Vagina (tissue), 2 donors: ENCODE results near the gene SYCP3. TPM values are rescaled to one million over a fixed set of nuclear protein-coding genes. Genes with fewer than 3 reads are reported as not detected.

ENCODE experiments used
- DNase-seq, 2 donors: peaks; one replicate each; pipeline ENCODE4 v3.0.0-alpha.2; 2017; ENCODE audit errors: extremely low spot score in 2 of 2
- H3K27ac ChIP-seq: fragments of 200-600 bp; sonication (generic); one replicate; pipeline ENCODE4 v1.5.1; 2019
- H3K27me3 ChIP-seq: fragments of 200-600 bp; sonication (generic); one replicate; pipeline ENCODE4 v1.5.1; 2019
- H3K36me3 ChIP-seq, 2 donors: fragments of 200-600 bp; sonication (generic); one replicate each; pipeline ENCODE4 v1.5.1; 2017 to 2019
- H3K4me1 ChIP-seq: fragments of 200-600 bp; sonication (generic); one replicate; pipeline ENCODE4 v1.5.1; 2019
- H3K4me3 ChIP-seq, 2 donors: fragments of 200-600 bp; sonication (generic); 1 replicate in 1 of 2; 2 replicates in 1 of 2; pipeline ENCODE4 v1.5.1; 2016 to 2019
- H3K9me3 ChIP-seq: fragments of 200-600 bp; sonication (generic); one replicate; pipeline ENCODE4 v1.5.1; 2019
- CTCF ChIP-seq, 3 experiments: fragments of 450-650 bp in 2 of 3; fragments of 200-600 bp in 1 of 3; sonication (generic) in 1 of 3; IDR thresholded peaks; one replicate each; pipeline ENCODE4 v1.5.1; 2017 to 2019; ENCODE audit warnings: antibody characterized with exemption in 3 of 3, mild to moderate bottlenecking in 2 of 3, moderate library complexity in 2 of 3
- POLR2A ChIP-seq, 2 donors: fragments of 450-650 bp; IDR thresholded peaks; one replicate each; pipeline ENCODE4 v1.6.1; 2017; ENCODE audit warnings: antibody characterized with exemption in 2 of 2, mild to moderate bottlenecking in 2 of 2, moderate library complexity in 2 of 2
- POLR2AphosphoS5 ChIP-seq, 2 donors: sonication (generic); formaldehyde crosslinking; IDR thresholded peaks; one replicate each; pipeline ENCODE4 v1.9.0; 2017; ENCODE audit warnings: antibody characterized with exemption in 2 of 2, mild to moderate bottlenecking in 2 of 2, low read depth in 1 of 2; ENCODE audit not compliant: insufficient read depth in 1 of 2
- intact Hi-C: fragments of 100-400 bp; cut with DNase I; formaldehyde crosslinking; loops from one replicate; pipeline ENCODE4 v1.15.1; 2023
- total RNA-seq: library from RNA; depleted of rRNA; stranded (reverse); fragments of >200 nt; gene quantifications from one replicate; pipeline ENCODE4 v1.2.3, GENCODE V29; 2016

The SYCP3 gene
- total RNA-seq, 1 donor from 2014 or later: not detected

- Histone ChIP-seq H3K4me3 (no peak overlapping the region), H3K27ac (no peak overlapping the region), H3K9me3 (no peaks in the 10 kb centered on the region), H3K36me3 (peaks cover 0 to 9% of the 10 kb centered on the region in 2 donors), H3K27me3 (no peaks in the 10 kb centered on the region), H3K4me1 (no peaks in the 10 kb centered on the region)
- TF ChIP-seq POLR2AphosphoS5 (IDR thresholded peaks at IDR 0.05; ENCODE audit: insufficient read depth in 1 of 2, low read depth in 1 of 2) (no peak), CTCF (IDR thresholded peaks at IDR 0.05) (no peak), POLR2A (IDR thresholded peaks at IDR 0.05) (no peak)
- no peak for DNase-seq
- intact Hi-C loops: no loop called here
Measured at GRCh38 chr12:101732318-101732717, 6.9 kb downstream of the SYCP3 start.

- Histone ChIP-seq H3K27me3 (no peaks in the 10 kb centered on the region), H3K27ac (no peak overlapping the region), H3K4me3 (no peak overlapping the region), H3K4me1 (no peaks in the 10 kb centered on the region), H3K36me3 (peaks cover 0 to 22% of the 10 kb centered on the region in 2 donors), H3K9me3 (no peaks in the 10 kb centered on the region)
- DNase-seq: no peak
- TF ChIP-seq CTCF (IDR thresholded peaks at IDR 0.05) (no peak), POLR2AphosphoS5 (IDR thresholded peaks at IDR 0.05; ENCODE audit: insufficient read depth in 1 of 2, low read depth in 1 of 2) (no peak)
- intact Hi-C loops: no loop called here
Measured at GRCh38 chr12:101729842-101730241, 9.4 kb downstream of the SYCP3 start.

GRCh38 chr12:101727098-101727497 is 12.2 kb downstream of the SYCP3 start:
- no peaks in the 10 kb centered on the region for H3K4me1 ChIP-seq
- H3K4me3 ChIP-seq: no peak overlapping the region
- intact Hi-C loops: no loop called here
- H3K27ac ChIP-seq: no peak overlapping the region
- H3K9me3 ChIP-seq: no peaks in the 10 kb centered on the region
- DNase-seq: no peak
- peaks cover 0 to 28% of the 10 kb centered on the region in 2 donors for H3K36me3 ChIP-seq
- TF ChIP-seq CTCF (IDR thresholded peaks at IDR 0.05) (no peak), POLR2A (IDR thresholded peaks at IDR 0.05) (no peak), POLR2AphosphoS5 (IDR thresholded peaks at IDR 0.05; ENCODE audit: insufficient read depth in 1 of 2, low read depth in 1 of 2) (no peak)
- no peaks in the 10 kb centered on the region for H3K27me3 ChIP-seq

GRCh38 chr12:101722392-101722791 is 16.9 kb downstream of the SYCP3 start:
- H3K4me1 ChIP-seq: no peaks in the 10 kb centered on the region
- H3K36me3 ChIP-seq: peaks cover 0 to 33% of the 10 kb centered on the region in 2 donors

More at GRCh38 chr12:101722392-101722791, 16.9 kb downstream of the SYCP3 start:
- no peak for TF ChIP-seq CTCF (IDR thresholded peaks at IDR 0.05)
- TF ChIP-seq POLR2AphosphoS5 (IDR thresholded peaks at IDR 0.05; ENCODE audit: insufficient read depth in 1 of 2, low read depth in 1 of 2): no peak
- no peak for TF ChIP-seq POLR2A (IDR thresholded peaks at IDR 0.05)
- Histone ChIP-seq H3K27me3 (no peaks in the 10 kb centered on the region), H3K27ac (no peak overlapping the region), H3K4me3 (no peak overlapping the region), H3K9me3 (no peaks in the 10 kb centered on the region)
- intact Hi-C loops: no loop called here
- no peak for DNase-seq
